NOMO-1 treated with DMSO at 0.1 percent for 48 hours (cell line): ENCODE data around the gene NPFF.

Source experiments
- DNase-seq: peaks from one replicate; lab custom pipeline; 2025; ENCODE audit not compliant: unreplicated experiment; lab: John Stamatoyannopoulos, UW

The NPFF gene

DNA sequence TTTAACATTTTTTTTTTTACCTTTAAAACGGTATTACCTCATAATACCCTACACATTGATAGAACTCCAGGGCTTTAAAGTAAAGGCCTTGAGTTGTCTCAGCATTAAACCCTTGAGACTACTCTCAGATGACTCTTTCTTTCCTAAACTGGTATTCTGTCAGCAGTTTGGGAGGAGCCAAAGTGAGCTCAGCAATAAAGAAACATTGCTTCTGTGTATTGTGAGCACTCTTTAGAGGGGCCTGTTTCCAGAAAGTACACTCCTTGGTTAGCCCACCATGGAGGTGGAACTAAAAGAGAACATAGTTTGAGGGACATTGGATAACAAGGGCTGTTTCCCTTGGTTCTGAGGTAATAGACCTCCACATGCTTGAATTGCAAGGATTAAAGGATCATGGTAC is 28.4 kb downstream of the NPFF start:
- no peak for DNase-seq

DNA sequence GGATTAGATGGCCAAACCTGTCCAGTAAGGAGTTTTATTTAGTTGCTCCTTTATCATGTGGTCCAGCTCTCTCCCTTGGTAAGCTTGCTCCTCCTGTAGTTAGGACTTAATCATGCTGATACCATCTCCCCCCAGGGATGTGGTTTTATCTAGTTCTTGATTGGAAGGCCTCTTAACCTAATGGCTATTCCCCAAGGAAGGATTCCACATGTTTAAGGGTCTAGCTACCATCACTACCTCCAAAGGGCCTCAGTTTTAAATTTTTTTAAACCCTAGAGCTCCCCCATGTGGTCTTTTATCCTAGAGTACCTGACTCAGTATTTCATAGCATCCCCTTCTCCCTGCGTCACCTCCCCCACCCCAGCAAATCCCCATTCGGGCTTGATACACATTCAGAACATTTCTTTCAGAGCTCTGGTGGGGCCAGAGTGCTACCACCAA is 30.5 kb downstream of the NPFF start:
- DNase-seq: no peak

DNA sequence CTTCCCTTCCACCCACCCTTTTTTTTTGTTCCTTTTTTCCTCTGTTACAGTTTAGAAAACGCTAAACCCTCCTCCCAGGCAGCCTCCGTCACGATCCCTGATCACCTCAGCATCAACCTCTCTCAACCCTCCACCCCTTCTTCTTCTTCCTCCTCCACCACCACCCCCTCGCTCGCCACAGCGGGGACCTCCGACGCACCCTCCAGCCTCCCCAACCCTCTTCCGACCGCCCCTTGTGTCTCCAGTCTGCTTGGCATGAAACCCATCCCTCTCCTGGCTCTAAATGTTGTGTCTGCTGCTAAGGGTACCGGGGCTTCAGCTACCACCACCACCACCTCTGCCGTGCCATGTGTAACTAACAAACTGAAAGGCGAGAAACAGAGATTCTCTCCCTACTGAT is 32.5 kb downstream of the NPFF start:
- no peak for DNase-seq

DNA sequence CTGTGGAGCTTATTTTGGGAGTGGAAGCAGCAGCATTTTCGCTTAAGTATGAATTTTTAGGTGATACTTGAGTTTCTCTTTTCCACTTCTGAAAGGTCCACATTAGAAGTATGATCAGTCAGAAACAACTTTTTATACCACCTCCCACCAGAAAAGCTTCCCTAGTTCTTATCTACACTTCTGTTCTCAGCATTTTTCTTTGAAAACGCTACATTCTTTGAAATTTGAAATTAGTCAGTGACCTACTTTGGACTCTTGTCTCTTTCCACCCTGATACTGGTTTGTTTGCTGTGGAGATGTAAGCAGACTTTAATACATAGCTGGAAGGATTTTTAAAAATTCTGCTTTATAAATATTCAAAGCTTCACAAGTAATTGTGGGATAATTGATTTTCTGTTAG is 33.2 kb downstream of the NPFF start:
- no peak for DNase-seq

GRCh38 chr12:53472056-53472582 is 35.2 kb downstream of the NPFF start:
- DNase-seq: no peak

GRCh38 chr12:53468282-53468681 is 39.0 kb downstream of the NPFF start:
- no peak for DNase-seq

DNA sequence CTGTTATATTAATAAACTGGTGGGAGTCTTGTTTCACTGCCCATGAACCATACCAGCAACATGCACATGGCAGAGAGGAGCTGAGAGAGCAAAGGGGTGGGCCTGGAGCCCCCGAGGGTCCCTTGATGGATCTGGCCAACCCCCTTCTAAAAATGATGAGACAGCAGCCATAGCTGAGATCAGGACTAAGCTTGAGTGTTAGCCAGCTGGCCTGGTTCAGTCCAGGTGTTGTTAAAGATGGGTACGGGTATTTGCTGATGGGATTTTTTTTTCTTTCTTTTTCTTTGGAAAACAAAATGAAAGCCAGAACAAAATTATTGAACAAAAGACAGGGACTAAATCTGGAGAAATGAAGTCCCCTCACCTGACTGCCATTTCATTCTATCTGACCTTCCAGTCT is 39.4 kb downstream of the NPFF start:
- no peak for DNase-seq

DNA sequence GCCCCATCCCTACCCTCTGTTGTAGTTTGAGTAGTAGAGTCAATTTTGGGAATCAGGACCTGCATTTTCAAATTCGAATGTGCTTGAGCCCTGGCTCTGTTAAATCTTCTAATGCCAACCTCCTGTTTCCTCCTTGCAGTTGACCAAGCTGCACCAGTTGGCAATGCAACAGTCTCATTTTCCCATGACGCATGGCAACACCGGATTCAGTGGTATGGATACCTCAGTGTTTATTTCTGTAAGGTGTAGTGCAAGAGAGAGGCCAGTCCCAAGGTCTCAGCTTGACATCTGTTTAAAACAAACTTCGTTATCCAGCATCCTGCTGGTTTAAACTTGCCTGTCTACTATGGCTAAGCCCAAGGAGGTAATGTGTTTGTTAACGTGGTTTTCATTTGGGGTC is 40.2 kb downstream of the NPFF start:
- no peak for DNase-seq

- DNase-seq: no peak
These were observed 40.6 kb downstream of the NPFF start for GRCh38 chr12:53466640-53467039.

DNA sequence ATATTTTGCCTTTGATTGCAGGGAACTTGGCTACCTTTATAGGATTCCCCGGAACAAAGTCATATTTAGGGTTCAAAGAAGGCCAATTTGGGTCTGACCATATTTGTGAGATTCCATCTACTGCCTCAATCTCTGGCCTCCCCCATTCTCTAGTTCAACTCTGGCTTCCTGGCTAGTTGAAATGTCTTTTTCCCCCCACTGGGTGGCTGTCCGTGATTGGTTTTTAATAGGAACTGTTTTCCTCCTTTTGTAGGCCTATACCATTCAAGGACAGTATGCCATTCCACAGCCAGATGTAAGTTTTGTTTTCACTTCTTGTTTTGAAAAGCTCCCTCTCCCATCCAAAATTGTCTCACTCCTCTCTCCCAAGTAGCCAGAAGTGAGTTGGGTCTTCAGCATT is 41.6 kb downstream of the NPFF start:
- no peak for DNase-seq

- DNase-seq: no peak
These were observed 42.4 kb downstream of the NPFF start for GRCh38 chr12:53464685-53465418.

DNA sequence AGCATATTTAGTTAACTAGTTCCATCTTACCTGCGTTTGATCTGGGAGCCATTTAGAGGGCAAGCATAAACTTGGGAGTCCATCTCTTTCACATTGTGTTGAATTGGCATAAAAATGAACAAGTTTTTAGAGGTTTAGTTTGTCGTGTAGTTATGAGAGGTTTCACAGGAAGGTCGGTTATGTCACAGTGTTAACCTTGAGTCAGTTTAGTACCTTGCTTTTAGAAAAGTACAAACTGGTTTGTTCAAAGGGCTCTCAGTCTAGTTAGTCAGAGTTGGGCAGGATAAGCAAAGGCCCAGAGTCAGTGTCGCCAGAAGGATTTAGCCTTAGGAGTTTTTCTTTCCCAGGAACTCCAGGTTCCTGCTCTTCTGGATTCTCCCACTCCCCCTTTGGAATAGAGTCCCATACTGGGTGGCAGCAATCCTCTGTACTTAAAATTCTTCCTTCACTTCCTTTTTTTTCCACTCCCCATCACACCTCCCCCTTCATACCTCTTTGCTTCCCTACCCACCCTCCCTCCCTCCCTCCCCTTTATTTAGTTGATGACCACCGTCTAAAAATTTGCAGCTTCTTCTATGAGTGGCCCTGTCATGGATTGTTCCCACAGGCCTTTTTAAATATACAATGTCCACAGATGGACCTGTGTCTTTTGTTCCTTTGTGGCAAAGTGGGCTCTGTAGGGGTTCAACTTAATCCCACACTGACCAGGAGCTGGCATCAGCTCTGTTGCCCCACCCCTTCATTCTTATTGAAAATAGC is 43.3 kb downstream of the NPFF start:
- DNase-seq: no peak

DNA sequence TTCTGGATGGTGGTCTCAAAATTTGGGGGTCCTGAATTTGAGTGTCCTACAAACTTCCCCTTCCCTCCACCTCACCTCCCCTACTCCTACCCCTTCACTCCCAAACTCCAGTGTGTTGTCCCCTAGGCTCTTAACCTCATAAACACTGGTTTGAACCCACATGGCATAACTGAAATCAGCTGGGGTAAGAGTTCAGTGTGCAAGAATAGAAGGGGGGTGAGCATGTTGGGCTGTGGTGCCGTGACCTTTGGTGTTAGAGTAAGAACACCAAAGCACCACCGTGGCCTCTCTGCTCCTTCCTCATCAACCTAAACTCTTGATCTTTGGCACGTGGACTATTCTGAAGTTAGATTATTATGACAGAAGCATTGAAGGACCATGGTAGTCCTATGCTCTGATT is 44.3 kb downstream of the NPFF start:
- no peak for DNase-seq

- no peak for DNase-seq
These were observed 45.7 kb downstream of the NPFF start for GRCh38 chr12:53461591-53461990.

- DNase-seq: no peak
These were observed 46.2 kb downstream of the NPFF start for GRCh38 chr12:53461059-53461458.

GRCh38 chr12:53459097-53459496 is 48.2 kb downstream of the NPFF start:
- no peak for DNase-seq
